Stimulated activated CD4-positive, alpha-beta T cell treated with anti-CD3 and anti-CD28 coated beads, Interleukin-12 subunit alpha, Interleukin-12 subunit beta, amount 100 ng/mL, for 4 hours (primary cell): ENCODE results near the gene MRE11.
"Not testable (repeated sequence)": the region's sequence is repeated elsewhere in the genome, so short reads cannot be mapped to it uniquely, and the experiment has no call there.

Experiments used
- DNase-seq: peaks from one replicate; pipeline ENCODE4 v3.0.0-alpha.2; 2020

MRE11 gene

DNA sequence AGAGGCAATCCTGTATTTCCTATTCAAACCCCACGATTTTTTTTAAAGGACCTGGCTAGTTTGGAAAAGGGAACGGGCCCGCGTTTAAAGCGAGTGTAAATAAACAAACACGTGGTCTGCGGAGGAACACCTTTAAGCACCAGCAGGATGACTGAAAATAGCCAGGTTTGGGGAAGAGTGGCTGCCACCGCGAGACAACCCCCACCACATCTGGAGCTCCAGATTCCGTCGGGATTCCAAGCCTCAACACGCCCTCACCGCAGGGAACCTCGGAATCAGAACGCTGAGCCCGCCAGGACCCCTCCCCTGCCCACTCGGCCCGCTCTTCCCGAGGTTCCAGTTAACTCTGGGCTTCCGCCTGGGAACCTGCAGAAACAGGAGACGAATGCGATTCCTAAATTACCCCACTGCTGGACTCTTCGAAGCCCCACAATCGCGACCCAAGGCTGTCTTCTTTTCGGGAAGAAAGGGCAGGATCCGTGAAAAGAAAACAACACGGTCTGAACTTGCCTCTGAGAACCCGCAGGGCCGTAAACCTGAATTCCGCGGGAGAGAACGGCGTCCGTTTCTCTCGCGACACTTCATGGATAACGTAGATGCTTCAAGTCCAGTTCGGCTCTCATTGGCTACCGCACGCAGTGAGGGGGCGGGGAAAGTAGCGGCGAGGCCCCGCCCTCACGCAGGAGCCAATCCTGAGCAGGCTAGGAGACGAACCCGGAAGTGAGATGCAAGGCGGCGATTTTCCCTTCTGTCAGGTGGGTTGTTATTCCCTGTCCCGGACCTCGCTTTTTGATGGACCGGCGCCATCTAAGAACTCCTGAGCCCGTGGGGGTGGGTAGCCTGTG is at the start of gene MRE11, which contains the start of gene ANKRD49:
Gene MRE11, minus strand, starts transcription at position 564 of the 845 bp plus-strand sequence. CDS start 1,043 bp downstream, outside the sequence.
Gene ANKRD49, plus strand, starts transcription at position 704 of the 845 bp plus-strand sequence. CDS start 2,710 bp downstream, outside the sequence.
- peak; percentile 91 for DNase-seq

DNA sequence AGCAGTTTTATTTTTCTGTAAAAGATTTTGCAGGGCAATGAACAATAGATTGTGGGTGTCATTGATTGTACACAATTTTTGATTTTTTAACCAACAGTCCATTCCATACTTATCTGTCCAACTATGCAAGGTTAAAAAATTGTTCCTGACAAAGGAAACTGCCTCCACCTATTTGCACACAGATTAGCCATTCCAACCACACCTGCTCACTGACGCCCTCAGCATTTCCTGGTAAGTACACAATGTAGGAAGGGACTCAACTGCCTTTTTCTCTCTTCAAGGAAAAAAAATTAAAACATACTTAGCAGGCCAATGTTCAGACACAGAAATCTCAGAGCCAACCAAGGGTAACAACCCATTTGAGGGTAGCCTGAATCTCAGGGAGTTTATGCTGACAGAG is 45.8 kb upstream of the MRE11 start:
- DNase-seq: no peak

DNA sequence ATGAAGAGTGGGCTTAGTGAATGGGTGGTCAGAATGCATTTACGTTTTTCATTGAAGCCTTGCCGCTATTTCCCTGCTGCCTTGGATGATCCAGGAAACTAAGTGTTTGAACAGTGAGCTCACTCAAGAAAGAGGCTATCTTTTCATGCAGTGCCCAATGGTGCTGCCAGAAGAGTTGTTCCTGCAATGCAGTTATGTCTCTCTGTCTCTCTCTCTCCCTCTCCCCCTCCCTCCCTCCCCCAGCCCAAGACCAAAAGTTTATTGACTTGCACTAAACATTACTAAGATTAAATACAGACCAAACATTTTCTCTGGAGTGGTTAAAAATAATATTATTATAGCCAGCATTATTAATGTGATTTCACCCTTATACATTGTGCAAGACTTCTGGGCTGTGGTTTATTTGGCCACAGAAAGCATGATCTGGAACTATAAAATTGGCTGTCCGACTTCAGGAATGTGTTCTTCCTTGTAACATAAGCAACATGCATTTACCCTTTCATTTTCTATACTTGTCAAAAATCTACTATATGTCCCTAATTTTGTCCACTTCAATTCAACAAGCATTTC is 43.5 kb upstream of the MRE11 start:
- DNase-seq: no peak

DNA sequence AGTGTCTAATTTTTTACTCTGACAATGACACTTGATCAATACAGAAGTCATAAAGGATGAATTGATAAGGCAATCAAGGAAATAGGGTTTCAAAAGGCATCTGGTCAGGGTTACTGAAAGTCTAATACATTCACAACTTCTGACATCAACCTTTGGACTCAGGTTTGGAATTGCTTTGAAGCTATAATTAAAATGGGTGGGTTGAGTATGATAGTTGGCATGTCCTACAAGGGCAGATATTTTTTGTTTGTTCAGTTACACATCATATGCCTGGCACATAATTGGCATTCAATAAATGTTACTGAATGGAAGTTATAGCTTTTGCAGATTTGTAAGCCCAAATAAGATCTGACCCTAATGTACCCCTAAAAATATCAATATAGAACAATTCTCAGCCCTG is 42.7 kb upstream of the MRE11 start:
- no peak for DNase-seq

DNA sequence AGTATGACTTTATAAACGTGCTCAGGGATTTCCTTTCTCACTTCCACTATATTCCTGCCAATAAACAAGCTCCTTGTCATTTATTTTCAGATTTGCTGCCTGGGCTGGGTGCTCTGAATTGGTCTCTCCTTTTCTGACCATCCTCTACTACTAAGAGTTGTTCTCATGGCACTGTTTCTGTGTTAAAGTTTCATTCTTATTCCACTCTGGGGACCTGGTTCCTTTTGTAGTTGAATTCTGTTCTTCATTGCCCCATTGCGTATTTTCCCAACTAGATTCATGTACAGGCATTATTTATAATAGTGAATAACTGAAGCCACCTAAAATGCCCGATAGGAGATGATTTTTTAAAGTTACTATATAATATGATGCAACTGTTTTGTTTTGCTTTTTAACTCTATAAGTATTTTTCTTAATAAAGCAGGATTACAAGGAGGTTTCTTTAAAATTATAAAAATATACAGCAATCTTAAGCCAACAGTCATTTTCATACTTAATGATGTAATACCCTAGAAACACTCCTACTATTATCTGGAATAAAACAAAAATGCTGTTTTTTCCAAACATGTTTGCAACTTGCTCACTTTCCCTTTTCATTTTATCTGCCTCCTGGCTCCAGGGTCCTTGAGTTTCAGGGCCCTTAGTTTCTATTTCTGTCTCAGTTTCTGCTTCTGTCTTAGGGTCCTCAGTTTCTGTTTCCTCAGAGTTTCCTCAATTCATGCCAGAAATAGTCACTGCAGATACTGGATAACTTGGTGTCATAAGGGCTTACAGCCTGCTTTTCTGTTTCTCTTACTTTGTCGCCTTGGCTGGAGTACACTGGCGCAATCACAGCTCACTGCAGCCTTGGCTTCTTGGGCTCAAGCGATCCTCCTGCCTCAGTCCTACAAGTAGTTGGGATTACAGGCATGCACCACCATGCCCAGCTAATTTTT is 40.3 kb upstream of the MRE11 start:
- no peak for DNase-seq

DNA sequence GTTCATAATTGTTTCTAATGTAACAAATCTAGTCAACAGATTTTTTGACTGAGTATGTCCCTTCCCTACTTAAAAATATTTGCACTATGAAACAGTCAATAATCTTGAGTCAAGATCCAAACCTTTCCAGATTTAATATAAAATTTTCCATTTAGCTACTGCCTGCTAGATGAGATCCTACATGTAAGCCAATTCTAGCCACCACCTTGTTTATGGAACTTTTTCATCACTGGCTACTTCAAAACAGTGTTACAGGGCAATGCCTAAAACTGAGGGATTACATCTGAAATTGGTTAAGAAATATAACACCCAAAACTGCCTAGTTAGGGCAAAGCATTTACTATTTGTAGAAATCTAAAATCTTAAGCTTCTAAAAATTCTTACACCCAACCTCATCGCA is 39.6 kb upstream of the MRE11 start:
- no peak for DNase-seq

DNA sequence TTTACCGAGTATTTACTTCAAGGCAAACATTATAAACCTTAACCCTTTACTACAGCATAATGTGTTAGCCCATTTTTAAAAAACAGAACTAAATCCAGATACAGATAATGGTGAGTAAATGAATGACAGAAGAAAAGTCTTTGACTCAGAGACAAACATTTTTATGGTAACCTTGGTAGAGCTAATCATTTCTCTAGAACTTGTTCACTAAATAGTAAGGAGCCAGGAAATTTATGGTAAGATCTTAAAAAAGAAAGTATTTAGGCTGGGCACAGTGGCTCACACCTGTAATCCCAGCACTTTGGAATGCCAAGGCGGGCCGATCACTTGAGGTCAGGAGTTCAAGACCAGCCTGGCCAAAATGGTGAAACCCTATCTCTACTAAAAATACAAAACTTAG is 38.6 kb upstream of the MRE11 start:
- no peak for DNase-seq

DNA sequence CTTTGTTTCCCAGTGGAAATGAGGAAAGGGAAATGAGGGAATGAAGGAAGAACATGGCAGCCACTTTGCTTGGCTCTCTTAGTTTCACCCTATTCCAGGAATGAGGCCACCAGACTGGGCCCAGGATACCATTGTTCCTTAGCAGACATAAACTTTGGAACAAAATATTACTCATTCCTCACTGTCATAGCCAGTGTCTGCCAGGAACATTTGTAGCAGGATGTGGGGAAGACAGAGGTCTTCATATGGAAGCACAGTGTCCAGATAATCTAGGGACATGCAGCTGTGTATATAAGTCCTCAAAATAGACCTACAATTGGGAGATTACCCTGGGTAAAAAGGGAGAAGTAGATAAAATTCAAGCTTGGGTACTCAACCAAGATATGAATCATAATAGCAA is 34.9 kb upstream of the MRE11 start:
- no peak for DNase-seq

DNA sequence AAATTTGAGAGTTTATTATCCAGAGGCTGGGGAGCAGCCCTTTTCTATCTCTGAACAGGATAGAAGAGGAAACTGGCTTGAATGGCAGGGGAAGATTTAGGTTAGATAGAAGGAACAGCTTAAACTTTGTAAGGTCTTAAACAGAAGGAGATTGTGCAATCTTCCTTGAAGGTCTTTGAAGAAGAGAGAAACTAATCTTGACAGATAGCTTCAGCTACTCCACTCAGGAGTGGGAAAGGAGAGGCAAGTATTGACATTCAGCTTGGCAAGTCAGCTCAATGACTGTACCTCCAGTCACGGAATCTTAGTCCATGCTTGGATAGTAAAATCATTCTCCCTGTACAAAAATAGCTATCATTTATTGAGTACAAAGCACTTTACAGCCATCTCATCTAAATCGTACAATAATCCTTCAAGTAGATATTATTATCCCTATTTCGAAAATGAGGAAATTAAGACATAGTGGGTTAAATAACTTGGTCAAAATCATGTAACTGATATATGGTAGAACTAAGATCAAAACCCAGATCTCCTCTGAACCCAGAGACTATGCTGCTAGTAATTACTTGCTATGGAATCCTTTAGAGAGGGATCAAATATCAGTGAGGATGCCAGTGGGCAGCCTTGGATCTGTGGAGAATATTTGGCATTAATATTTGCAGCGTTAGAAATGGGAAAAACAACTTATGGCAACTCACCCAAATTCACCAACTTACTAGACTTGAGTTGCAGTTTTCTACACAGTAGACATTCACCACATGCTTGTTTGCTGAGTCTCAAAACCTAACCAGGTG is 33.2 kb upstream of the MRE11 start:
- DNase-seq: no peak

DNA sequence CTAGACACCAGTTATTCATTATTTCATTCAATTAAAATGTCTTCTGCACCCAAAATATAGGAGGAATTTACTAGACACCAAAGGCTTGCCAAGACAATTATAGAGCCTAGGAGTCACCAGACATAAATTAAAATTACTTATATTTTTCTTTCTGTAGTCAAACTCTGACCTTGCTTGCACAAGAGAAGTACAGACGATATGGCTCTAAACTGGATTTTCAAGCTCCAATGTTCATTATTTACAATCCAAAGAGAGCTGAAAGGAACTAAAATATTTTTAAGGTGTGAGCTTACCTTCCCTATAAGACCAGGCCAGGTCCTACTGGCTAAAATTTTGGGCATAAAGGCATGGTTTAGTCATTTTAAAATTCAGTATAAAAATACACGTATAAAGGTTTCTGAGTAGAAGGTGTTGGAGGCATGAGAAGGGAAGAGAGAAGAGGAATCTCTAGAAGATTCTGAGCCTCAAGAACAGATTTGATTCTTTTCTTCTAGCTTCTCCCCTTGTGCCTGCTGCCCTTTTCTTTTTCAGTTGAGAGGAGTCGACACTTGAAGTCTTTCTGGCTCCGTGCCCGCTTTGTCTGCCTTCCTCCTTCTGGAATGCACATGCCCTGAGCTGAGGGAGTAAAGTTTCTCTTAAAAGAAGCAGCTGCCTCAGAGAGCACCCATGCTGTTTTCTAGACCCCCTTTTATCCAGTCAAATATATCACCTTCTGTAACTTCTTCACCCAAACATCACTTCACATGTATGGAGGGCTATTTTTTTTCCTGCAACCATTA is 32.1 kb upstream of the MRE11 start:
- DNase-seq: no peak

DNA sequence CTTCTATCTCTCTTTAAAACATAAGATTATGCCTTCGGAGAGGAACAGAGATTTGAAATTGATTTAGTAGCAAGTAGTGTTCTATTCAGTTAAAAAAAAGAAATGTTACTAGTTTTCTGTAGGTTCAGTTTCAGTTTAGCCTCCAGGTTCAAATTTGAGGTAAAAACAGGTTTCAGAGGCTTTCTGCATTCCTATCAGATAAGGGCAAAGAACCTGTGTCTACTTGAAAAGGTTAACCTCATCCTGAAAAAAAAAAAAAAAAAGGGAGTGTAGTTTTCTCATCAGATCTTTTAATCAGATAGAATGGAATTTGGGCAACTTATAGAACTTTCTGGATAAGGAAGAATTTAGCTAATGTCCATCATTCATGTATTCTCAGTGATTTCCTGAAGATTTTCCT is 30.7 kb upstream of the MRE11 start:
- DNase-seq: no peak

DNA sequence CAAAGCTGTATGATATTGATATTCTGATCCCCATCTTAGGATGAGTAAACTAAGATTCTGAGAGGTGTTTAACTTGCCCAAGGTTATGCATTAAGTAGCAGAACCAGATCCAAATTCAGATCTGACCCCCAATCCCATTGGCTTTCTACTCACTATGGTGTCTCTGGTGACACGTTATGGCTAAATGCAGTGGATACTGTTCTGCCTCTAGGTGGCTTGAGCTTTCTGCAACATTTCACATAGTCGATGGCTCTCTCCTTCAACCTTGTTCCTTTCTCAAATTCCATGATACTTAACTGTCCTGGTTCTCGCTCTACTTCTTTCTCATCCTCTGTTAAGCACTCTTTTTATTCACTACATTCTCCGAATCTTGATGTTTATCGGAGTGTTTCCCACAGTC is 28.0 kb upstream of the MRE11 start:
- no peak for DNase-seq

DNA sequence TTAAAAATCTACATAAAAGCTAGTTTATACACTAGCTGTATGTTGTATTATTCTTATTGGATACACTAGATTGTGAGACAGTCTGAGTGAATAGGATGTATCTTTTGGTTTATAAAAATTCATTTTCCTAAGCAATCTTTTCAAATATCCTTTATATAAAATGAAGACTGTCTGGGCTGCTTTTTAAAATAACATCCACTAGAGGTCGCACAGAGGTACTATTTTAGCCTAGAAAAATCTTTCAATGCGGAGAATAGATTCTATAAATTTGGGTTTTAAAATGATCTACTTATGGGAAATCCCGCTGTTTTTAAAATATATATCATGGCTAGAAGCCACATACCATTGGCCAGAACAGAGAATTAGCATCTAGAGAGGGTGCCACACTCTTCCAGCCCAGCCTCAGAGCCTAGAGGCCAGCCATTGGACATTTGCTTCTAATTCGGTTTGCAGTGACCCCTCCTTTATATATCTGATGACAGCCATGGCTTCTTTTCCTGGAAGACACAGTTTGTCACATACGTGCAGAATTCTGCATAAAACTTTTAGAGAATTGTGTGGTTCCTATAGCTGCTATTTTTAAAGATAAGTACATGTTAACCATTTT is 25.9 kb upstream of the MRE11 start:
- DNase-seq: no peak

DNA sequence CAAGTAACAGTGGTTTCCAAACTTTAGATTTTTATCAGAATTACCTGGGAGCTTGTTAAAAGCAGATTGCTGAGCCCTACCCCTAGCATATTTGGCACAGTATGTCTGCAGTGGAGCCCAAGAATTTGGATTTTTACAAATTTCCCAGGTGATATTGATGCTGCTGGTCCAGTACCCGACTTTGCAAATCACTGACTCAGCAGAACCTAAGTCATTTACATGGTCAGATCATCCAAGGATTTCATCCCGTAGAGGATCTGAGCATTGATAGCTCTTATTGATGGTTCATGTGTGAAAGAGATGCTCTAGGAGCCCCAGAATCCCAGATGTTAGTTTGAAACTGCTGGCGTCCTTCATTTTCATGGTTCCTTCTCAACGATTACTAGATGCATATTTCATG is 24.7 kb upstream of the MRE11 start:
- no peak for DNase-seq

DNA sequence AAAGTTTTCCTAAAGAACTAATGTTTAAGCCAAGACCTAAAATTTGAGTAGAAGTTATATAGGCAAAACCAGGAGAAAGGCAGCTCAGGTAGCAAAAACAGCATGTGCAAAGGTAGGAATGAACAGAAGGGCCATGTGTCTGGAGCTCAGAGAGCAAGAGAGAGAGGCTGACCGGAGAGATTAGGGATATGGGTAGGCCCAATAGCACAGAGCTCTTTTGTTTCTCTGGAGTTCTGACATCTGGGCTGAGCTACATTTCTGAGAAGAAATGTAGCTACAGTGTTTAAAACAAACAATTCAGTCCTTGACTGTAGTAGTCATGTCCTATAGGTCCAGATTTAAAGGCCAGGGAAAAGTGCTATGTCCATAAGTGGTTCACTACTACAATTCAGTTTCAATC is 23.1 kb upstream of the MRE11 start:
- DNase-seq: no peak

DNA sequence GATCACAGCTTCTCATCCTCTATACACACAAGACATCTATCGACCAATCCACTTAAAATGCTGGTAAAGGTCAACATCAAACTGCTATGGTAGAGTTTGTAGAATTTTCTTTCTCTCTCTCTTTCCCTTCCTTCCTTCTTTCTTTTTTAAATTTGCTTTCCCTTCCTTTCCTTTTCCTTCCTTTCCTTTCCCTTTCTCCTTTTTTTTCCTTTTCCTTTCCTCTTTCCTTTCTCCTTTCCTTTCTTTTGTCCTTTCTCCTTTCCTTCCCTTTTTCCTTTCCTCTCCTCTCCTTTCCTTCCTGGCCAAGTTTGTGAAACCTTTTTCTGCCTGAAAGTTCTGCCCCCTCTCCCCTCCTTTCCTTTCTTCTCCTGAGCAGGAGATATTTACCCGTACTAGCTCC is 21.8 kb upstream of the MRE11 start:
- DNase-seq: no peak

DNA sequence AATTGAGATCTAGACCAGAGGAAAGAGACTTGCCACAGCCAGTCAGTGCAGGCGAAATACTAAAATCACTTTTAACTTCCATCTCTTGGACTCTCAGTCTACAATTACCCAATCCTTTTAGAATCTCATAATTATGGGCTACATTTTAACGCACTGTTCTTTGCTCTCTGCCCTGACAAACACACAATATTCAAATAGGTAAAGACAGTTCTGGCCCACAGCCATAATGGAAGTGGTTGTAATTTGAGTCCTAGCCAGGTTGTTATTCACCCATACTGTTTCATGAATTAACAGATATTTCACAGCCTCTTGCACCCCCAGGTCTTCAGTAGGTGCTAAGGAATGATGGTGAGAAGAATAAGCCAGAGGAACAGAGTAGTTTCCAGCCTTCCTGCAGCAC is 19.4 kb upstream of the MRE11 start:
- DNase-seq: no peak

DNA sequence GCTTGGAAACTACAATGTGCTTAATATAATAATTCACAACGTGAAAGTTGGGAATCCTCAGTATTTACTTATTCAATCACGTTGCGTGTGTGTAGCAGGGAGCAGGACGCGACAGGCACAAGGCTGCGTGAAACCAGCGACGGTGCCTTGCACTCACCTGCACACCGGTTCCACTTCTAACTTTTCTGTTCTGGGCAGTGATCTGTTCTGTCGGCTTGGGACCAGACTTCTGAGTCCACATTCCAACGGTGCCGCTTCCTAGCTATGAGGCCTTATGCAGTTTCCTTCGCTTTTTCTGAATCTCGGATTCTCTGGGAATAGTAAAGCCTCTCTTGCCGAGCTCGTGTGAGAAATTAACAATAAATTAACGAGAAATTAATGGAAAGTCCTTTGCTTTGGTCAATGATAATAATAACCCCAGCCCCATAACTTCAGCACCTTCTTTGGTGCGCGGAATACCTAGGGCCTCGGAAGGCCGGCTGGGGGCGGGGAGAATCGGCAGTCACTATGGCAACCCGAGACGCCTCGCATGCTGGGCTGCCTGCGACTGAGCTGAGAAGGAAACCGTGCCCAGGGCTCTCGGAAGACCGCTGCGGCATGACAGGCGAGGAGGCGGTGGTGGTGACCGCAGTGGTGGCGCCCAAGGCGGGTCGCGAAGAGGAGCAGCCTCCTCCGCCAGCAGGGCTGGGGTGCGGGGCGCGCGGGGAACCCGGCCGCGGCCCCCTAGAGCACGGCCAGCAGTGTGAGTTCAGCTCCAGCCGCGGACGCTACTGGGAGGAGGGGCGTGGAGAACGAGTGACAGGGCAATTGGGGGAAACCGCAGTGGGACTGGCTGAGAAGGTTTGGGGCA is 18.5 kb upstream of the MRE11 start, which contains the start of gene C11orf97:
Gene C11orf97, plus strand, starts transcription at position 530 of the 850 bp plus-strand sequence. Its CDS starts 68 bp downstream, at position 598.
- peak; percentile 50 for DNase-seq

DNA sequence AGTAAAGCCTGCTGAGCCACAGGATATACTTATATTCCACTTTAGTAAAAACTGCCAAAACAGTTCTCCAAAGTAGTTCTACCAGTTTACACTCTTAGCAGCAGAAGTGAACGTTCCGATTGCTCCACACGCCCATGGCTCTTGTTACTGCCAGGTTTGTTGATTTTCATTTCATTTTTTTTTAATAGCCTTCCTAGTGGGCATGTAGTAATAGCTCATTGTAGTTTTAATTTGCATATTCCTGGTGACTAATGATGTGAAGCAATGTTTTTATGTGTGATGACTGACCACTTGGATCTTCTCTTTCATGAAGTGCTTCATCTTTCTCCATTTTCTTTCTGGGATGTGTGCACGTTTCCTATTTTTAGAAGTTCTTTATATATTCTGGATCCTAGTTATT is 13.8 kb upstream of the MRE11 start:
- no peak for DNase-seq

DNA sequence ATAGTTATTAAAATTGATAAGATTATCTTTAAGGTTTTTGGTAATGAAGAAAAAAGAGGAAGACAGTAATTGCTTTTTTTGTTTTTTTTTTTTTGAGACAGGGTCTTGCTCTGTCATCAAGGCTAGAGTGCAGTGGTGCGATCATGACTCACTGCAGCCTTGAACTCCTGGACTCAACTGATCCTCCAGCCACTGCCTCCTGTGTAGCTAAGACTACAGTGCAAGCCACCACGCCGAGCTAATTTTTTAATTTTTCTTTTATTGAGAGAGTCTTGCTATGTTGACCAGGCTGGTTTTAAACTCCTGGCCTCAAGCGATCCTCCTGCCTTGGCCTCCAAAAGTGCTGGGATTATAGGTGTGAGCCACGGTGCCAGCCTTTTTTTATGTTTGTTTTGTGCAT is 12.9 kb upstream of the MRE11 start:
- DNase-seq: not testable (repeated sequence)
